HepG2 (cell line): ENCODE data around the gene EPDR1. TPM values are rescaled to one million over a fixed set of nuclear protein-coding genes. Genes with fewer than 3 reads are reported as not detected.

Source experiments
- CEBPZ ChIP-seq: IDR thresholded peaks from 2 replicates; pipeline ENCODE4 v1.6.1; 2012; ENCODE audit warnings: low read length, improper control_type of control experiment
- CERS6 ChIP-seq: sonication (generic); formaldehyde crosslinking; IDR thresholded peaks from 2 replicates; pipeline ENCODE4 v1.5.0; 2020; ENCODE audit warnings: missing genetic modification reagents
- CSRNP2 ChIP-seq: sonication (generic); formaldehyde crosslinking; conservative IDR thresholded peaks from 2 replicates; pipeline ENCODE4 v1.8.0; 2022; ENCODE audit warnings: low read depth, missing genetic modification reagents
- HOXA5 ChIP-seq: sonication (generic); formaldehyde crosslinking; IDR thresholded peaks from 2 replicates; pipeline ENCODE4 v1.4.0; 2020; ENCODE audit warnings: missing genetic modification reagents
- ISX ChIP-seq: sonication (generic); formaldehyde crosslinking; conservative IDR thresholded peaks from 2 replicates; pipeline ENCODE4 v1.5.0; 2020; ENCODE audit warnings: missing genetic modification reagents
- MBD4 ChIP-seq: IDR thresholded peaks from 2 replicates; pipeline ENCODE4 v1.6.1; 2012; ENCODE audit warnings: low read length, inconsistent platforms, borderline replicate concordance
- MTA1 ChIP-seq: sonication (generic); formaldehyde crosslinking; IDR thresholded peaks from 2 replicates; pipeline ENCODE4 v1.4.0; 2020; ENCODE audit warnings: missing genetic modification reagents, mild to moderate bottlenecking, borderline replicate concordance
- PHF21A ChIP-seq: sonication (generic); formaldehyde crosslinking; IDR thresholded peaks from 2 replicates; pipeline ENCODE4 v1.5.0; 2020; ENCODE audit warnings: mild to moderate bottlenecking, missing genetic modification reagents
- POLR2AphosphoS5 ChIP-seq: IDR thresholded peaks from 2 replicates; pipeline ENCODE4 v1.6.1; 2012; ENCODE audit warnings: low read depth, low read length
- REPIN1 ChIP-seq: sonication (generic); formaldehyde crosslinking; IDR thresholded peaks from 2 replicates; pipeline ENCODE4 v1.8.0; 2022; ENCODE audit warnings: missing genetic modification reagents, low read depth, mild to moderate bottlenecking, borderline replicate concordance
- SIN3B ChIP-seq: fragments of 150-350 bp; IDR thresholded peaks from 2 replicates; pipeline ENCODE4 v1.6.1; 2014; ENCODE audit warnings: low read length
- TBX2 ChIP-seq: sonication (generic); formaldehyde crosslinking; IDR thresholded peaks from 2 replicates; pipeline ENCODE4 v1.5.0; 2020; ENCODE audit warnings: missing genetic modification reagents, mild to moderate bottlenecking, borderline replicate concordance
- ZBTB25 ChIP-seq: IDR thresholded peaks from 2 replicates; pipeline ENCODE4 v1.6.1; 2018; ENCODE audit warnings: missing genetic modification reagents
- ZNF24 ChIP-seq: fragments of 450-650 bp; IDR thresholded peaks from 2 replicates; pipeline ENCODE4 v1.6.1; 2017; ENCODE audit warnings: antibody characterized with exemption, mild to moderate bottlenecking
- ZNF34 ChIP-seq: sonication (generic); formaldehyde crosslinking; IDR thresholded peaks from 2 replicates; pipeline ENCODE4 v1.4.0; 2020; ENCODE audit warnings: mild to moderate bottlenecking, missing genetic modification reagents, borderline replicate concordance
- ZNF772 ChIP-seq: sonication (generic); formaldehyde crosslinking; IDR thresholded peaks from 2 replicates; pipeline ENCODE4 v1.5.0; 2020; ENCODE audit warnings: mild to moderate bottlenecking, missing genetic modification reagents
- ZNF800 ChIP-seq: sonication (generic); formaldehyde crosslinking; IDR thresholded peaks from 2 replicates; pipeline ENCODE4 v1.4.0; 2020; ENCODE audit warnings: missing genetic modification reagents
- polyA plus RNA-seq, 8 experiments: library from polyadenylated mRNA; depleted of rRNA in 3 of 8; stranded (reverse) in 7 of 8; unstranded in 1 of 8; fragments of >200 nt; fragmentation: Illumina TruSeq in 4 of 8; extraction: Trizol in 4 of 8; gene quantifications; 2 replicates each; pipeline versions ENCODE4 v1.2.1 to v1.2.3, GENCODE V29; 2011 to 2016; ENCODE audit warnings: low read depth in 4 of 8, missing spikeins in 1 of 8, mixed read lengths in 1 of 8; ENCODE audit not compliant: insufficient read depth in 1 of 8
- total RNA-seq, 5 experiments: library from RNA; depleted of rRNA; stranded (reverse); fragments of >200 nt; fragmentation: Illumina TruSeq; extraction: Trizol; gene quantifications; 2 replicates each; pipeline ENCODE4 v1.2.3, GENCODE V29; 2016; ENCODE audit warnings: low read depth in 1 of 5

Gene EPDR1
- total and polyA plus RNA-seq, 2 of the 13 experiments (the other 11 are each of a cell fraction or from before 2014, with no cell fraction given), result 38.3 to 50.2 TPM

- TF ChIP-seq CEBPZ (no peak), ZBTB25 (no peak), ZNF34 (0 out of 2 replicates have a peak, but pooled peaks have one; percentile 36), MBD4 (no peak), REPIN1 (CRISPR knock-in tag) (no peak), ZNF800 (peak; percentile 90; the same call in 1 of the 2 replicates), TBX2 (CRISPR knock-in tag) (0 out of 2 replicates have a peak, but pooled peaks have one; percentile 32), SIN3B (no peak), ZNF772 (peak; percentile 59), CSRNP2 (CRISPR knock-in tag) (no peak), HOXA5 (CRISPR knock-in tag) (peak; percentile 67; the same call in 1 of the 2 replicates), PHF21A (no peak), MTA1 (CRISPR knock-in tag) (no peak), CERS6 (no peak), ZNF24 (no peak), POLR2AphosphoS5 (no peak), ISX (CRISPR knock-in tag) (no peak)
These were observed 3.5 kb upstream of the EPDR1 start, which contains the start of gene SFRP4 (continued) for GRCh38 chr7:37916673-37917660.
